Mucosa of descending colon (tissue), 3 donors: ENCODE data around the gene ODAD2. TPM values are rescaled to one million over a fixed set of nuclear protein-coding genes. Genes with fewer than 3 reads are reported as not detected.

Source experiments
- ATAC-seq: fragments of 200-7000 bp; cut with Tn5 transposase; one replicate; pipeline ENCODE4 v1.9.1; 2020; ENCODE audit warnings: mild to moderate bottlenecking, moderate library complexity
- DNase-seq, 3 donors: peaks; one replicate each; pipeline ENCODE4 v3.0.0-alpha.2; 2020
- H3K36me3 ChIP-seq: fragments of 200-600 bp; one replicate; pipeline ENCODE4 v1.8.0; 2021; ENCODE audit warnings: low read depth, mild to moderate bottlenecking
- H3K4me1 ChIP-seq: fragments of 200-600 bp; one replicate; pipeline ENCODE4 v1.8.0; 2021; ENCODE audit warnings: low read depth, mild to moderate bottlenecking
- H3K4me3 ChIP-seq: fragments of 200-600 bp; one replicate; pipeline ENCODE4 v1.8.0; 2021; ENCODE audit warnings: mild to moderate bottlenecking
- H3K9me3 ChIP-seq: fragments of 200-600 bp; one replicate; pipeline ENCODE4 v1.8.0; 2021; ENCODE audit warnings: mild to moderate bottlenecking
- CTCF ChIP-seq: fragments of 200-600 bp; IDR thresholded peaks from one replicate; pipeline ENCODE4 v1.8.0; 2022; ENCODE audit warnings: antibody characterized with exemption, mild to moderate bottlenecking
- intact Hi-C, 2 donors: fragments of 100-400 bp; cut with DNase I in 1 of 2; cut with micrococcal nuclease in 1 of 2; formaldehyde crosslinking; loops; one replicate each; pipeline versions ENCODE4 v1.11.0 to v1.11.1; 2022; cut with DNase I, micrococcal nuclease
- total RNA-seq, 3 donors: library from RNA; stranded (reverse); fragmentation: NEBNext Ultra II Directional in 2 of 3; extraction: Animal tissue kit (Norgen Biotek cat#: 25700) in 2 of 3; gene quantifications; one replicate each; pipeline versions ENCODE4 v1.2.1 to v1.2.4, GENCODE V29; 2021 to 2023
- donor health status: DM: no; HTN: no; CAD: no; lungs with moderate emphysema.
- donor health status: DM: no; HTN: no; CAD: no.
- donor health status: DM: no; HTN: yes; CAD: no.

The ODAD2 gene
- total RNA-seq, 3 donors from 2014 or later = 0.31 to 1.1 (median 0.46) TPM

GRCh38 chr10:27950242-27950564, 48.7 kb downstream of the ODAD2 start:
- DNase-seq = no peak
- H3K4me1 ChIP-seq = no peaks in the 10 kb centered on the region
- ATAC-seq = no peak
- no peaks in the 10 kb centered on the region for H3K9me3 ChIP-seq
- H3K36me3 ChIP-seq = no peaks in the 10 kb centered on the region
- intact Hi-C loops = no loop called here
- H3K4me3 ChIP-seq = no peak overlapping the region
- no peak for TF ChIP-seq CTCF

- Histone ChIP-seq H3K36me3 (no peaks in the 10 kb centered on the region), H3K4me3 (no peak overlapping the region), H3K9me3 (no peaks in the 10 kb centered on the region), H3K4me1 (no peaks in the 10 kb centered on the region)
- TF ChIP-seq CTCF = no peak
- DNase-seq = no peak
- ATAC-seq = no peak
- intact Hi-C loops = no loop called here
Measured at GRCh38 chr10:27949528-27950241, 49.2 kb downstream of the ODAD2 start.

GRCh38 chr10:27948186-27948585, 50.7 kb downstream of the ODAD2 start:
- ATAC-seq = no peak

GRCh38 chr10:27947540-27947939, 51.3 kb downstream of the ODAD2 start:
- intact Hi-C loops = no loop called here
- DNase-seq (no peak), ATAC-seq (no peak)
- no peaks in the 10 kb centered on the region for H3K9me3 ChIP-seq
- H3K4me1 ChIP-seq = no peaks in the 10 kb centered on the region
- no peaks in the 10 kb centered on the region for H3K36me3 ChIP-seq
- no peak overlapping the region for H3K4me3 ChIP-seq
- no peak for TF ChIP-seq CTCF

More at GRCh38 chr10:27948186-27948585, 50.7 kb downstream of the ODAD2 start:
- Histone ChIP-seq H3K4me1 (no peaks in the 10 kb centered on the region), H3K9me3 (no peaks in the 10 kb centered on the region), H3K36me3 (no peaks in the 10 kb centered on the region), H3K4me3 (no peak overlapping the region)
- no peak for TF ChIP-seq CTCF
- intact Hi-C loops = no loop called here
- no peak for DNase-seq

- no peaks in the 10 kb centered on the region for H3K36me3 ChIP-seq
- H3K4me3 ChIP-seq = no peak overlapping the region
- no peak for TF ChIP-seq CTCF
- intact Hi-C loops = no loop called here
- ATAC-seq = no peak
- no peak for DNase-seq
- H3K4me1 ChIP-seq = no peaks in the 10 kb centered on the region
- no peaks in the 10 kb centered on the region for H3K9me3 ChIP-seq
Measured at GRCh38 chr10:27944005-27944404, 54.9 kb downstream of the ODAD2 start.

GRCh38 chr10:27914888-27915287, 84.0 kb downstream of the ODAD2 start:
- DNase-seq (no peak), ATAC-seq (no peak)
- no peaks in the 10 kb centered on the region for H3K9me3 ChIP-seq
- TF ChIP-seq CTCF = no peak
- H3K4me1 ChIP-seq = no peaks in the 10 kb centered on the region
- no peaks in the 10 kb centered on the region for H3K36me3 ChIP-seq
- H3K4me3 ChIP-seq = no peak overlapping the region
- intact Hi-C loops = no loop called here
